HL-60 (cell line): ENCODE measurements around the gene TCF23.

Source experiments
- CTCF ChIP-seq: IDR thresholded peaks from one replicate; pipeline ENCODE4 v1.5.1; 2011; ENCODE audit warnings: low read length, control low read depth, inconsistent platforms; ENCODE audit not compliant: insufficient read depth
- POLR2AphosphoS5 ChIP-seq: IDR thresholded peaks from 2 replicates; pipeline ENCODE4 v1.6.1; 2012; ENCODE audit warnings: low read depth
- REST ChIP-seq: IDR thresholded peaks from 2 replicates; pipeline ENCODE4 v1.6.1; 2012; ENCODE audit warnings: low read depth; ENCODE audit not compliant: insufficient replicate concordance

- no peak for TF ChIP-seq POLR2AphosphoS5
- no peak for TF ChIP-seq CTCF
- no peak for TF ChIP-seq REST
Observed at GRCh38 chr2:27126252-27126710, 22.5 kb upstream of the TCF23 start.
